Dermis microvascular lymphatic vessel endothelial cell (primary cell): ENCODE measurements around the gene ACTR8. TPM values are rescaled to one million over a fixed set of nuclear protein-coding genes. Genes with fewer than 3 reads are reported as not detected.
"Not testable (repeated sequence)": the region's sequence is repeated elsewhere in the genome, so short reads cannot be mapped to it uniquely, and the experiment has no call there.

Experiments used
- DNase-seq, 2 donors: peaks; one replicate each; pipeline versions ENCODE4 v3.0.0 to v3.0.0-alpha.2; 2010; ENCODE audit warnings: low read depth in 2 of 2
- total RNA-seq: library from RNA; depleted of rRNA; stranded (reverse); fragments of >200 nt; gene quantifications from 2 replicates; pipeline ENCODE4 v1.2.1, GENCODE V29; 2014

The ACTR8 gene
- total RNA-seq: 24.9 and 35.3 TPM in 2 replicates

- DNase-seq: peak; percentile 69 to 90
These were observed at the start of gene ACTR8 for GRCh38 chr3:53881691-53882593. Gene ACTR8 (minus strand): TSS chr3:53882152. CDS start chr3:53882101, 51 bp downstream.

- not testable (repeated sequence) for DNase-seq
These were observed 45.4 kb upstream of the ACTR8 start for GRCh38 chr3:53927208-53927872.

- DNase-seq: no peak
These were observed 39.3 kb upstream of the ACTR8 start for GRCh38 chr3:53921296-53921695.

GRCh38 chr3:53919741-53920140 is 37.8 kb upstream of the ACTR8 start:
- DNase-seq: no peak

- no peak for DNase-seq
These were observed 31.4 kb upstream of the ACTR8 start for GRCh38 chr3:53913401-53913800.

GRCh38 chr3:53902711-53903110 is 20.8 kb upstream of the ACTR8 start:
- DNase-seq: no peak

- DNase-seq: no peak
These were observed 20.1 kb upstream of the ACTR8 start for GRCh38 chr3:53902067-53902466.

- no peak for DNase-seq
These were observed 18.8 kb upstream of the ACTR8 start for GRCh38 chr3:53900666-53901331.

- no peak for DNase-seq
These were observed 17.8 kb upstream of the ACTR8 start for GRCh38 chr3:53899750-53900149.

GRCh38 chr3:53892286-53892637 is 10.3 kb upstream of the ACTR8 start:
- no peak for DNase-seq

- peak; percentile 99 to 100 for DNase-seq
These were observed 9.7 kb upstream of the ACTR8 start, which contains the start of gene SELENOK for GRCh38 chr3:53891497-53892285. Gene SELENOK (minus strand): TSS chr3:53891859.

GRCh38 chr3:53890726-53891475 is 8.9 kb upstream of the ACTR8 start:
- peak; percentile 48 to 80 for DNase-seq

GRCh38 chr3:53888232-53888631 is 6.3 kb upstream of the ACTR8 start:
- DNase-seq: no peak

- DNase-seq: no peak
These were observed 5.5 kb upstream of the ACTR8 start for GRCh38 chr3:53887446-53887845.

GRCh38 chr3:53885239-53885638 is 3.3 kb upstream of the ACTR8 start:
- no peak for DNase-seq

GRCh38 chr3:53884623-53885022 is 2.7 kb upstream of the ACTR8 start:
- DNase-seq: no peak

- no peak for DNase-seq
These were observed 1.1 kb upstream of the ACTR8 start for GRCh38 chr3:53883008-53883407.

- peak in 1 of 2 donors; percentile 11 for DNase-seq
These were observed 1.3 kb downstream of the ACTR8 start for GRCh38 chr3:53880396-53881345.

- no peak for DNase-seq
These were observed 16.0 kb downstream of the ACTR8 start for GRCh38 chr3:53865732-53866499.
